Skeletal muscle cell (primary cell): ENCODE data around the gene RUFY3.
"Not testable (repeated sequence)": the region's sequence is repeated elsewhere in the genome, so short reads cannot be mapped to it uniquely, and the experiment has no call there.

Source experiments
- DNase-seq: peaks from one replicate; pipeline ENCODE4 v3.0.0-alpha.2; 2010; ENCODE audit warnings: low read depth
- H3K4me3 ChIP-seq: 2 replicates; pipeline ENCODE4 v1.5.1; 2011; ENCODE audit warnings: low read depth, mild to moderate bottlenecking, control low read depth, low read length, moderate library complexity

RUFY3 gene

DNA sequence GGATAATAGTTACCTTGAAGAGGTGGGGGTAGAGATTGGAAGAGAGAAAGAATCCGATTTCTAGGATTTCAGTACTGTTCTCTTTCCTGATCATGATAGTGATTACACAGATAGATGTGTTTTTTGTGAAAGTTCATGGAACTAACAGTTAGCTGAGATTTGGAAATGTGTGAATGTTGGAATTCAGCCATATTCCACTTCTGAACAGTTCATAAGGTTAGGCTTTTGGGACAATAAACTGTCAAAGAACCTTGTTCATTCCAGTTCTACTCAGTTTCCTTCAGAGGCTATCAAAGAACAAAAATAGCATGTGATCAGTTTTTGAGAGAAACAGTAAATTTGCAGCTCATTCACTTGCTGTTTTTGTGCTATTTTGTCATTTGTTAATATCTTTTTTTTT is 43.6 kb downstream of the RUFY3 start:
- no peak overlapping the region for H3K4me3 ChIP-seq
- DNase-seq, result no peak

- DNase-seq, result no peak
- no peak overlapping the region for H3K4me3 ChIP-seq
Observed at GRCh38 chr4:70768301-70768948, 46.7 kb downstream of the RUFY3 start.

DNA sequence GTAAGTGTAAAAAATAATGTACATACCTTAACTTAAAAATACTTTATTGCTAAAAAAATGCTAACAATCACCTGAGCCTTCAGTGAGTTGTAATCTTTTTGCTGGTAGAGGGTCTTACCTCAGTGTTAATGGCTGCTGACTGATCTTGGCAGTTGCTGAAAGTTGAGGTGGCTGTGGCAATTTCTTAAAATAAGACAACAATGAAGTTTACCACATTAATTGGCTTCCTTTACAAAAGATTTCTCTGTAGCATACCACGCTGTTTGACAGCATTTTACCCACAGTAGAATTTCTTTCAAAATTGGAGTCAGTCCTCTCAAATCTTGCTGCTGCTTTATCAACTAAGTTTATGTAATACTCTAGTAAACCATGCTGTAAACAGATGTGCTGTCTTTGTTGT is 47.6 kb downstream of the RUFY3 start:
- not testable (repeated sequence) for H3K4me3 ChIP-seq, DNase-seq

DNA sequence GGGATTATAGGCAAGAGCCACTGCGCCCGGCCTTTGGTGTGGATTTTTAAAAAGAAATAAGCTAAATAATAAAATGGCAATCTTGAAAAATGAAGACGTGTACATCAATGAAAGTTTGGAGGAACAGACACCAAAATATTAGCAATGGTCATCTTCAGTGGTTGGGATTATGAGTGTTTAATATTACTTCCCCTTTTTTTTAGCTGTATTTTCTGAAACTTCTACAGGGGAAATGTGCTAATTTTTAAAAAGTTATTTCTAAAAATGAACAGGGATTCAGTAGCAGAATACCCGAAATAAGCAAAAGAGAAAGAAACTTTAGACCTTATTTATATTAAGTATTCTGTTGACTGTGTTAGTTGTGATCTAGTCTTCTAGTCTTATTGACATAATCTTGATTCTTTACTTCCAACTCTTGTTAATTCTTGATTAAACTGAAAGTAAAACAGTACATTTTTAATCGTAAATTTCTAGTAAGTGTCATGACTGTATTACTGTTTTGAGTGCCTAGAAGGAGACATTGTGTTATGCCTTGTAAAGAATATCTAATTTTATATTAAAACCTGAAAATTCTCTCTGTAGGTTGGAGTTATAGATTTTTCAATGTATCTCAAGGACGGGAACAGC is 51.3 kb downstream of the RUFY3 start:
- no peak for DNase-seq
- no peak overlapping the region for H3K4me3 ChIP-seq

GRCh38 chr4:70778888-70779422 is 57.2 kb downstream of the RUFY3 start:
- no peak for DNase-seq
- no peak overlapping the region for H3K4me3 ChIP-seq

- no peak overlapping the region for H3K4me3 ChIP-seq
- no peak for DNase-seq
Observed at GRCh38 chr4:70783096-70783495, 61.3 kb downstream of the RUFY3 start.

GRCh38 chr4:70787496-70787895 is 65.7 kb downstream of the RUFY3 start:
- H3K4me3 ChIP-seq, result no peak overlapping the region
- no peak for DNase-seq

DNA sequence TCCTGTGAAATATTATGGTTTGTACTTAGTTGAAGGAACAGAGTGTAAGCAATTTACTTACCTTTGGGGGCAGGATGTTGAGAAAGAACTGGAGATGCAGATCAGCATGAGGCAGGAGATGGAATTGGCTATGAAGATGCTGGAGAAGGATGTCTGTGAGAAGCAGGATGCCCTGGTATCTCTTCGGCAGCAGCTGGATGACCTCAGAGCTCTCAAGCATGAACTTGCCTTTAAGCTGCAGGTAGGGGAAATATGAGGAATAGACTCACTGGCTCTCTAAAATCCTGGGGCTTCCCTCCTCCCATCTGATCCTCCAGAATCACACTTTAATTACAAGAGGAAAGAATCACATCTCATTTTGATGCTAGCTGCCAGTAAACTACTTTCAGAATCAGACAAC is 67.0 kb downstream of the RUFY3 start:
- H3K4me3 ChIP-seq, result no peak overlapping the region
- DNase-seq, result no peak

DNA sequence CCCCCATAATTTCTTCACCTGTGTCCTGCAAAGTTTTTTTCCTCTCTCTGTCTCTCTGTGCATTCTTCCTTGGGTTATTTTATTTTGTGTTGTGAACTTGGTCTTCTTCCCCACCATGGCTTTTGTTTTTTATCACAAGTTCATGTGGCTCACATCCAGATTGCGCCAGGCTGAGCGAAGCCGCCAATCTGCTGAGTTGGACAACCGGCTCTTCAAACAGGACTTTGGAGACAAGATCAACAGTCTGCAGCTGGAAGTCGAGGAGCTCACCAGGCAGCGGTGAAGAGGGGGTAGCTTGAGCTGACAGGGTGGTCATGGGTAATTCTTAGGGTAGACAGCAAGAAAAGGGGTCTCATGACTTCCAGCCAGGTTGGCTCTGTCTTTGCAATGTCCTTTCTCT is 71.9 kb downstream of the RUFY3 start:
- no peak for DNase-seq
- no peak overlapping the region for H3K4me3 ChIP-seq

DNA sequence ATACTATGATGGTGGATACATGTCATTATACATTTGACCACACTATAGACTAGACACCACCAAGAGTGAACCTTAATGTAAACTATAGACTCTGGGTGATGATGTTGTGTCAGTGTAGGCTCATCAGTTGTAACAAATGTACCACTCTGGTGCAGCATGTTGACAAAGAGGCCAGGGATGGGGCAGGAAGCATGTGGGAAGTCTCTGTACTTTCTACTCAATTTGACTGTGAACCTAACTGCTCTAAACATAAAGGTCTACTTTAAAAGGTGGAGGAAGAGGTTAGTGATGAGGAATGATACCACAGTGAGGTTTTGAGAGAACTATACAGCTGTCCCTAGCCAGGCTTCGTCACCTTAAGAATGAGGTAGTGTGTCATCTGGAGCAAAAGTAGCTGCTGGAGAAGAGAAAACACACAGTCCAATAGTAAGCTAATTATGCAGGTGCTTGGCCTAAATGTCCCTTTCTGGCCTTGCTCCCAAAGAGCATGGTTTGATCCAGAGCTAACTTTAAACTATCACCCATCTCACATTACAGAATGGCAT is 79.6 kb downstream of the RUFY3 start:
- H3K4me3 ChIP-seq, result no peak overlapping the region
- DNase-seq, result no peak

DNA sequence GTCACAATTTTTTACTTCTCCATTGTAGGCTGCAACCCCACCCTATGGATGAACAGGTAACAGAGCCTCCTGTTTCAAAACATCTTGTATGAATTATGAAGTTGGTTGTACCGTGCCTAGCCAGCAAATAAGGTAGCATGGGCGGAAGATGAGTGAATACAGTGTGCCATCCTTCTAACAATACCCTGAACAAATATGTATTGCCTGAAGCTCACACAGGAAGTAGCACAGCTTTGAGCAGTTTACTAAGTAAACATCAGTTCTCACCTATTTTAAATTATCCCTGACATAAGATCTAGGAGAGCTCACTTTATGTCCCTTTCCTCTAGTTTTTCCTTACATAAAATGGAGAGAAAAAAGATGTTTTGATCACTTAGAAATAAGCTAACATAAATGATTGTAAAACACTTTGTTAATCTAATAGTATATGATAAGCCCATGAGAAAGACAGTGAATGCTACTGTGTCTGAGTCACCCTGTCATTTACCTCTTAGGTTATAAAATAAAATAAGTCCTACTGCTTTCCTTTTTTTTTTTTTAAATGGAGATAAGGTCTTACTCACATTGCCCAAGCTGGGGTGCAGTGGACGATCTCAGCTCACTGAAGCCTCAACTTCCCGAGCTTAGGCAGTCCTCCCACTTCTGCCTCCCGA is 81.3 kb downstream of the RUFY3 start:
- no peak overlapping the region for H3K4me3 ChIP-seq
- no peak for DNase-seq

DNA sequence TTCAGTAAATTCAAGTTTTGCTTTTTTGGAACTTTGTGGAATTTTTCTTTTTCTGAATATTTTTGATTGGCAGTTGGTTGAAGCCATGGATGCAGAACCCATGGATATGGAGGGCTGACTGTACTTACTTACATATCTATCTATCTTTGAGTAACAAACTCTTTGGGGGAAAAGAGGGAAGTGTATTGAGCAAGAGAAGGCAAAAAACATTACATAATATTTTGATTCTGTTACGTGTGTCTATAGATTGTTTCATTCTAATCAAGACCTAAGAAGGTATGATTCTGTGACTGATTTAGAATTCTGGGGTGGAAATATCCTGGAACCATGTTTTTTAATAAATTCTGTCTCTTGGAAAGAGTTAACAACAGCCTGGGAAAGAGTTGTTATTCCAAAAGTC is 86.4 kb downstream of the RUFY3 start:
- no peak for DNase-seq

DNA sequence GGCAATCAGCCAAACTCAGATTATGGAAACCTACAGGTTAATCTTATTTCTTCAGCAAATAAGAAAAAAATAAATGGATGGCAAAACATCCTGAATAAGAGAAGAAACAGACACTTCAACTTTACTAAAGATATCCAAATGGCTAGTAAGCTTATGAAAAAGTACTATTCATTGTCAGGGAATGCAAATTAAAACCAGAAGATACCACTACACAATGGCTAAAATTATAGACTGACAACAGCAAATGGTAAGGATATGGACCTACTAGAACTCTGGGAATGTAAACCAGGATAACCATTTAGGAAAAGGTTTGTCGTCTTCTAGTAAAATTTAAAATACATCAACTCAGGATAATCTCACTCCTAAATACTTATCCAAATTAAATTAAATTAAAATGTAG is 93.6 kb downstream of the RUFY3 start:
- DNase-seq, result no peak
- H3K4me3 ChIP-seq, result no peak overlapping the region

More for the DNA sequence above, 86.4 kb downstream of the RUFY3 start:
- no peak overlapping the region for H3K4me3 ChIP-seq

GRCh38 chr4:70816894-70817293 is 95.1 kb downstream of the RUFY3 start:
- DNase-seq, result no peak
- no peak overlapping the region for H3K4me3 ChIP-seq

- DNase-seq, result no peak
- no peak overlapping the region for H3K4me3 ChIP-seq
Observed at GRCh38 chr4:70818173-70818855, 96.5 kb downstream of the RUFY3 start.

DNA sequence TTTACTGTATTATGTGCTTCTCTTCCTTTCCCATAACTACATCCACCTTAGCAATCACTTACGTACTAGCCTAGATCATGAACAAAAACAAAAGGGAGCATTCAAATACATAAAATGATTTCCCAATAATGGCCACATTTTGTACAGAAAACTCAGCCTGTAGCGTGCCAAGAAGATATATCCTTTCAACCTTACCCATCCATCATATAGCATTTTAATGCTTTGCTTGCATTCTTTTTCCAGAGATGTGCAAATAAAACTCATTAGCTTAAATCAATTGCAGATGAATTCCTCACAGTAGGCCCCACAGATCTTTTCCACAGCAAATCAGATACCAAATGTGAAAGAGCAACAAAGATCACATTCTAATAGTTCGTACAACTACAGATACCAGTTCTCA is 97.2 kb downstream of the RUFY3 start:
- no peak for DNase-seq

DNA sequence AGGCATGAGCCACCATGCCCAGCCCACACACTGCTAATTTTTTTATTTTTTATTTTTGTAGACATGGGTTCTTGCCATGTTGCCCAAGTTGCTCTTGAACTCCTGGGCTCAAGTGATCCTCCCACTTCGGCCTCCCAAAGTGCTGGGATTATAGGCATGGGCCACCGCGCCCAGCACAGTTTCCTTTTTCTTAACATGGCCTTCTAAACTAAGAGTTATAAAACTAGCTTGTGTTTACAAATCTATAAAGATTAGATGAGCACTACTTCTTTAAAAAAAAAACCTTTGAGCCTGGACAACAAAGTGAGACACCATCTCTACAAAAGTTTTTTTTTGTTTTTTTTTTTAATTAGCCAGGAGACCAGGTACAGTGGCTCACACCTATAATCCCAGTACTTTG is 107.3 kb downstream of the RUFY3 start:
- H3K4me3 ChIP-seq, result no peak overlapping the region
- no peak for DNase-seq

More for the DNA sequence above, 97.2 kb downstream of the RUFY3 start:
- no peak overlapping the region for H3K4me3 ChIP-seq

DNA sequence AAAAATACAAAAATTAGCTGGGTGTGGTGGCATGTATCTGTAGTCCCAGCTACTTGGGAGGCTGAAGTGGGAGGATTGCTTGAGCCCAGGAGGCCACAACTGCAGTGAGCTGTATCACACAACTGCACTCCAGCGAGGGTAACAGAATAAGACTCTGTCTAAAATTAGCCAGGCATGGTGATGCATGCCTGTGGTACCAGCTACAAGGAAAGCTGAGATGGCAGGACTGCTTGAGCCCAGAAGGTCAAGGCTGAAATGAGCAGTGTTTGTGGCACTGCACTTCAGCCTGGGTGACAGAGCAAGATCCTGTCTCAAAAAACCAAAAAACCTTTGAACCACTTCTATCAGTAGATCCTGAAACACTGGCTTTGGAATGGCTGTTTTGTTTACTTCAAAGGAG is 107.7 kb downstream of the RUFY3 start:
- no peak for DNase-seq
- H3K4me3 ChIP-seq, result no peak overlapping the region

- H3K4me3 ChIP-seq, result no peak overlapping the region
- DNase-seq, result no peak
Observed at GRCh38 chr4:70830054-70830453, 108.3 kb downstream of the RUFY3 start.

- H3K4me3 ChIP-seq, result no peak overlapping the region
- no peak for DNase-seq
Observed at GRCh38 chr4:70831293-70831692, 109.5 kb downstream of the RUFY3 start.
